ENCODE data around the gene COQ3. TPM values are rescaled to one million over a fixed set of nuclear protein-coding genes. Genes with fewer than 3 reads are reported as not detected.

COQ3 gene
- polyA plus RNA-seq, 1 donor, result 14.5 TPM

GRCh38 chr6:99334526-99335127, 59.4 kb downstream of the COQ3 start:
- no peak for DNase-seq

DNA sequence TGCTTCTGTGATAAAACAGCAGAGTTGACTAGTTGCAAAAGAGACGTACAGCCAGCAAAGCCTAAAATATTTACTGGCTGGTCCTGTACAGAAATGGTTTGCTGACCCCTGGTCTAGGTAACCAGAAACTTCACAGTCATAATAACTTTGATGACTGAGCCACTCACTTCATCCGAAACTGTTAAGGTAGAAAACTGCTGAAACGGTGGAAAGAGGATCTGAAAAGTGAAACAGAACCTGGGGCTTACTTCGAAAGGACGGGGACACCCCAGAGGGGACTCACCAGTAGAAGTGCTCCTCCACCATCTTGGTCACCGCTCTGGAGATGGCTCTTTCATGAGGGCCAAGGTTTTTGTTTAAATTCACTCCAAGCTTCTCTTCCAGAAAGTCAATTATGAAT, 60.9 kb downstream of the COQ3 start:
- DNase-seq, result no peak

- DNase-seq, result no peak
Measured at GRCh38 chr6:99331531-99331930, 62.5 kb downstream of the COQ3 start.

DNA sequence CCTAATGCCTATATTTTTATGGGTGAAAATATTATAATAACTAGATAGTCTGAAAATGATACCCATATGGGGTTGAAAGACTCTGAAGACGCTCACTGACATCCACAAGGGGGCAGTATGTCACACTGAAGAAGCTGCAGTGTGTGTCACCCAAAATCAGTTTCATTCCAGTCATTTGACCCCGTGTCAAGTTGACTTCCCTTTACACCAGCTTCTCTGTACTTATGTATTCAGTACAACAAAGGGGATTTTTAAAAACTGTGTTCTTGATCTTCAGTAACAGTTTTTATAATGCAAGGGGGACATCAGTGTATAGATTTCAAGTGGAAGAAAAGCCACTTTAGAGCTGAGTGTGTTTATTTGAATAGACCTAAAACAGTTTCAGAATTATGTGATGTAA, 63.8 kb downstream of the COQ3 start:
- no peak for DNase-seq

GRCh38 chr6:99324996-99325395, 69.0 kb downstream of the COQ3 start:
- DNase-seq, result no peak

Other genes with a start within 250 kb of the COQ3 start
- gene FAXC, start 44.5 kb downstream of the COQ3 start, polyA plus RNA-seq (ENCODE audit: insufficient read length), result 5.8 TPM
- 460 TPM for gene PNISR, start 31.1 kb upstream of the COQ3 start, polyA plus RNA-seq (ENCODE audit: insufficient read length)
- gene USP45, start 121.2 kb upstream of the COQ3 start, polyA plus RNA-seq (ENCODE audit: insufficient read length), result 19.3 TPM
- gene CCNC, start 174.5 kb upstream of the COQ3 start, polyA plus RNA-seq (ENCODE audit: insufficient read length), result 103 TPM
- gene PRDM13, start 212.6 kb upstream of the COQ3 start, polyA plus RNA-seq (ENCODE audit: insufficient read length), result not detected

All from left kidney (tissue), 2 donors.